Measurements from ENCODE around the gene C3AR1.

GRCh38 chr12:8093291-8093690, 27.1 kb upstream of the C3AR1 start:
- TF ChIP-seq POLR2A (IDR thresholded peaks at IDR 0.05), result no peak
- no peak for TF ChIP-seq CTCF (IDR thresholded peaks at IDR 0.05)
- no peak for TF ChIP-seq POLR2AphosphoS5 (IDR thresholded peaks at IDR 0.05)
